Fibroblast of mammary gland (primary cell): Measurements from ENCODE around the gene CRAMP1.

Experiments
- DNase-seq: peaks from one replicate; pipeline ENCODE4 v3.0.0-alpha.2; 2010; ENCODE audit warnings: low read depth
- H3K4me3 ChIP-seq: 2 replicates; pipeline ENCODE4 v1.5.1; 2011; ENCODE audit warnings: low read depth, mild to moderate bottlenecking, low read length, moderate library complexity; ENCODE audit not compliant: control insufficient read depth
- CTCF ChIP-seq: conservative IDR thresholded peaks from 2 replicates; pipeline ENCODE4 v1.5.1; 2011; ENCODE audit warnings: low read depth, low read length, inconsistent platforms; ENCODE audit not compliant: control insufficient read depth, insufficient read depth

Gene CRAMP1

GRCh38 chr16:1691956-1692355, 79.8 kb downstream of the CRAMP1 start:
- no peak for TF ChIP-seq CTCF
- H3K4me3 ChIP-seq, result no peak overlapping the region
- DNase-seq, result peak; percentile 85

GRCh38 chr16:1696863-1697262, 84.7 kb downstream of the CRAMP1 start:
- TF ChIP-seq CTCF, result no peak
- H3K4me3 ChIP-seq, result no peak overlapping the region
- no peak for DNase-seq

- TF ChIP-seq CTCF, result no peak
- no peak for DNase-seq
- no peak overlapping the region for H3K4me3 ChIP-seq
Measured at GRCh38 chr16:1698680-1699079, 86.5 kb downstream of the CRAMP1 start.

- TF ChIP-seq CTCF, result no peak
- no peak for DNase-seq
- no peak overlapping the region for H3K4me3 ChIP-seq
Measured at GRCh38 chr16:1700246-1700645, 88.1 kb downstream of the CRAMP1 start.

GRCh38 chr16:1701216-1701878, 89.2 kb downstream of the CRAMP1 start:
- no peak for DNase-seq
- no peak overlapping the region for H3K4me3 ChIP-seq
- no peak for TF ChIP-seq CTCF

GRCh38 chr16:1705324-1705687, 93.1 kb downstream of the CRAMP1 start:
- H3K4me3 ChIP-seq, result peak overlapping the region; percentile 65
- DNase-seq, result peak; percentile 50

- no peak for TF ChIP-seq CTCF
- peak within 1 kb of the TSS; percentile 86 for H3K4me3 ChIP-seq
- peak; percentile 80 for DNase-seq
Measured at GRCh38 chr16:1705688-1706385, 93.7 kb downstream of the CRAMP1 start, which contains the start of gene MAPK8IP3. MAPK8IP3 (plus strand) TSS chr16:1706195; CDS start chr16:1706340, 145 bp downstream.
